ENCODE data around the gene ATF5. TPM values are rescaled to one million over a fixed set of nuclear protein-coding genes. Genes with fewer than 3 reads are reported as not detected.
"Not testable (repeated sequence)": the region's sequence is repeated elsewhere in the genome, so short reads cannot be mapped to it uniquely, and the experiment has no call there.

The ATF5 gene
- total and polyA plus RNA-seq, 2 experiments from 2014 or later = 4.8 to 6.8 TPM

DNA sequence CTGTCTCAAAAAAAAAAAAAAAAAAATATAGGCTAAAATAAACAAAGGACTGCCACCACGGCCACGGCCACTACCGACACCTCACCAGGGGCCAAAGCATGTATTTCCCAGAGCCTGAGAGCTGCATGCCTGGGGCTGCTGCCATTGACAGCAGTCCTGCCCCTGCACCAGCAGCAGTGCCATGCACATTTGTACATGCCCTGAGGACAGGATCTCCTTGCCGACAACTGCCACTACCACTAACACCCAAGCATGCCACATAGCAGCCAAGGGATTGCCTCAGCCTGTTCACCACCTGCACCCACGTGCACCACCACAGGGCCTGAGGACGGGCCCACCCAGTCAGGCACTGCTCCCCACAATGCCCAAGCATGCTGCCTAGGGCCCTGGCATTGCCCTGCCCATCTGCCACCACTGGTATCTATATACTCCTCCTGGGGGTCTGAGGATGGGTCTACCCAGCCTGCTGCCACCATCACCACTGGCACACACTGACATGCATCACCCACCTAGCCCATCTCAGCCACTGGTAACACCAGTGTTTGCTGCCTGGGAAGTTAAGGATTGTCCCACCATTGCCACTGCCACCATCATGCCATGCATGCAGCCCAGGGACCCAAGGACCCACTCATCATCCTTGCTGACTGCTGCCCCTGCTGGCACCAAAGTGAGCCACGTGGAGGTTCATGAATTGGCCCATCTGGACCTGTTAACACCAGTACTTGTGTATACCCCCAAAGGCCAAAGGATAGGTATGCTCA lies 10.9 kb downstream of the ATF5 start:
- Histone ChIP-seq H3K9me3 (ENCODE audit: low read depth) (no peaks in the 10 kb centered on the region), H3K4me1 (ENCODE audit: low read depth) (no peaks in the 10 kb centered on the region), H3K27ac (no peak overlapping the region), H3K4me3 (no peak overlapping the region), H3K27me3 (no peaks in the 10 kb centered on the region), H3K36me3 (no peaks in the 10 kb centered on the region)
- DNase-seq (ENCODE audit: low read depth in 1 of 2, low spot score in 1 of 2) = no peak
- TF ChIP-seq, protein P1, sequence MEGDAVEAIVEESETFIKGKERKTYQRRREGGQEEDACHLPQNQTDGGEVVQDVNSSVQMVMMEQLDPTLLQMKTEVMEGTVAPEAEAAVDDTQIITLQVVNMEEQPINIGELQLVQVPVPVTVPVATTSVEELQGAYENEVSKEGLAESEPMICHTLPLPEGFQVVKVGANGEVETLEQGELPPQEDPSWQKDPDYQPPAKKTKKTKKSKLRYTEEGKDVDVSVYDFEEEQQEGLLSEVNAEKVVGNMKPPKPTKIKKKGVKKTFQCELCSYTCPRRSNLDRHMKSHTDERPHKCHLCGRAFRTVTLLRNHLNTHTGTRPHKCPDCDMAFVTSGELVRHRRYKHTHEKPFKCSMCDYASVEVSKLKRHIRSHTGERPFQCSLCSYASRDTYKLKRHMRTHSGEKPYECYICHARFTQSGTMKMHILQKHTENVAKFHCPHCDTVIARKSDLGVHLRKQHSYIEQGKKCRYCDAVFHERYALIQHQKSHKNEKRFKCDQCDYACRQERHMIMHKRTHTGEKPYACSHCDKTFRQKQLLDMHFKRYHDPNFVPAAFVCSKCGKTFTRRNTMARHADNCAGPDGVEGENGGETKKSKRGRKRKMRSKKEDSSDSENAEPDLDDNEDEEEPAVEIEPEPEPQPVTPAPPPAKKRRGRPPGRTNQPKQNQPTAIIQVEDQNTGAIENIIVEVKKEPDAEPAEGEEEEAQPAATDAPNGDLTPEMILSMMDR (IDR thresholded peaks at IDR 0.05; ENCODE audit: low read depth, low read length) = no peak

DNA sequence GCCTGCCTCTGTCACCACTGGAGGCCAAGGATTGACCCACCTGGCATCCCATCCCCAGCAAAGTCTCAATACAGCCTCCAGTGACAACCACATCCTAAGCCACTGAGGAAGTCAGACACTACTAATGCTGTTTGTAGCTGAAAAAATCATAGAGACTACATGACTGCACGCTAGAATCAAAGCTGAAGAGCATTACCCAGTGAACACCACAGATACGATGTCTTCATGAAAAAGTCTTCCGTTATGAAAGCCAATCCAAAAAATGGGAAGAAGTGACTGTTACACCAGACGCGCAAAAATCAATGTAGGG lies 11.4 kb downstream of the ATF5 start:
- Histone ChIP-seq H3K9me3 (ENCODE audit: low read depth) (no peaks in the 10 kb centered on the region), H3K4me3 (no peak overlapping the region), H3K4me1 (ENCODE audit: low read depth) (no peaks in the 10 kb centered on the region), H3K27ac (no peak overlapping the region), H3K36me3 (no peaks in the 10 kb centered on the region), H3K27me3 (no peaks in the 10 kb centered on the region)
- TF ChIP-seq, protein P1 (IDR thresholded peaks at IDR 0.05; ENCODE audit: low read depth, low read length) = no peak
- DNase-seq (ENCODE audit: low read depth in 1 of 2, low spot score in 1 of 2) = no peak

DNA sequence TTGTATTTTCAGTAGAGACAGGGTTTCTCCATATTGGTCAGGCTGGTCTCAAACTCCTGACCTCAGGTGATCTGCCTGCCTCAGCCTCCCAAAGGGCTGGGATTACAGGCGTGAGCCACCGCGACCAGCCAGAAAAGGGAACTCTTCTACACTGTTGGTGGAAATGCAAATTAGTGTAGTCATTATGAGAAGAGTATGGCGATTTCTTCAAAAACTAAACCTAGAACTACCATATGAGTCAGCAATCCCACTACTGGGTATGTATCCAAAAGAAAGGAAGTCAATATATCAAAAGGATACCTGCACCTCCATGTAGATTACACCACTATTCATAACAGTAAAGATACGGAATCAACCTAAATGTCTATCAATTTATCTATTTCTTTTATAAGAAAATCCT lies 15.6 kb downstream of the ATF5 start:
- not testable (repeated sequence) for H3K4me1 ChIP-seq (ENCODE audit: low read depth); H3K4me3 ChIP-seq; H3K9me3 ChIP-seq (ENCODE audit: low read depth); H3K36me3 ChIP-seq; H3K27me3 ChIP-seq; H3K27ac ChIP-seq; DNase-seq (ENCODE audit: low read depth in 1 of 2, low spot score in 1 of 2)

DNA sequence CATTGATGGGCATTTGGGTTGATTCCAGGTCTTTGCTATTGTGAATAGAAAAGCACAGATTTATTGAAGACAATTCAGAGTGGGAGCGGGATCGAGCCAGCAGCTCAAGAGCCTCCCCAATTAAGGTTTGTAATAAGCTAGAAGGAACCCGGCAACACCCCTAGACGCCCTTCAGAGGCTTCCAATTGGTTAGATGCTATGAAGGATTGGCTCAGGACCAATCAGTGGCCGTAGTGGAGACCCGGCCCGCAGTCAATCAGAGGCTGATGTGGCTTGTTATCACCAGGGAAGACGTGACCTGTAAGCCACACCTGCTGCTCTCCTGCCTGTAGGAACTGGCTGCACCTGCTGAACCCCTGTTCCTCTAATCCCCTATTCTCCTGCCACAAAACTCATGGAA lies 17.4 kb downstream of the ATF5 start:
- no peaks in the 10 kb centered on the region for H3K27me3 ChIP-seq
- TF ChIP-seq, protein P1 (IDR thresholded peaks at IDR 0.05; ENCODE audit: low read depth, low read length) = no peak
- no peak overlapping the region for H3K4me3 ChIP-seq
- no peaks in the 10 kb centered on the region for H3K9me3 ChIP-seq (ENCODE audit: low read depth)
- no peak overlapping the region for H3K27ac ChIP-seq
- no peaks in the 10 kb centered on the region for H3K36me3 ChIP-seq
- H3K4me1 ChIP-seq (ENCODE audit: low read depth) = no peaks in the 10 kb centered on the region
- no peak for DNase-seq (ENCODE audit: low read depth in 1 of 2, low spot score in 1 of 2)

DNA sequence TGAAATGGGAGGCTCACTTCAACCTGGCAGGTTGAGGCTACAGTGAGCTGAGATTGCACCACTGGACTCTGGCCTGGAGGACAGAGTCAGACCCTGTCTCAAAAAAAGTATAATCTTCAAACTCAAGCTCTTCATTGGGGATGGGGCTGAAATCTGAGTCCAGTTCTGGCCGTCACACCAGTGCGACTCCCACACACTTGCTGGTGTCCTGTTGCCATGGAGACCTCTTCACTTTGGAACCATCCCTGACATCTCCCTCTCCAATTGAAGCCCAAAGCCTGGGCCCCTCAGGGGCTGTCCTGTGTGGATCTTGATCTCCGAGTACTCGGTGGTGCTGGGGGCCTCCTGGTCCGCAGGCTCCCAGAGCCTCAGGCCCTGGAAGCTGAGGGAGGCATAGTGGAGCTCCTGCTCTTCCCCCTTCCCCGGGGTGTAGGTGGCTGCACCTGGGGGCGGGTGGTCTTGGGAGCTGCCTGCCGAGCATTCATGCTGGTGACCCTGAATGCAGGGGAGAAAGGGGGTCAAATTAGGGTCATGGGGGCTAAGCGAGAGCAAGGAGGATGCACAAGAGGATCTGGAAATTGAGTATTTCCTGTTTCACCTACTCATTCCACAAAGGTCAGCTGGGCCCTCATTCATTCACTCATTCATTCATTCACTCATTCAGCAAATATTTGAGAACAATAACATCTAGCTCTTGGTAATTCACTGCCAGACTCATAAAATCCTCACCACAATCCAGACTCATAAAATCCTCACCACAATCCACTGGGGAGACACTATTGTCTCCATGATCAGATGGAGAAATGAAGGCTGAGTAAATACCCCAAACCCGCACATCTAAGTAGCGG lies 21.0 kb downstream of the ATF5 start:
- no peak overlapping the region for H3K27ac ChIP-seq
- TF ChIP-seq, protein P1 (IDR thresholded peaks at IDR 0.05; ENCODE audit: low read depth, low read length) = no peak
- no peak overlapping the region for H3K4me3 ChIP-seq
- no peak for DNase-seq (ENCODE audit: low read depth in 1 of 2, low spot score in 1 of 2)
- no peaks in the 10 kb centered on the region for H3K27me3 ChIP-seq
- H3K36me3 ChIP-seq = no peaks in the 10 kb centered on the region
- H3K4me1 ChIP-seq (ENCODE audit: low read depth) = peaks cover 11% of the 10 kb centered on the region
- H3K9me3 ChIP-seq (ENCODE audit: low read depth) = no peaks in the 10 kb centered on the region

DNA sequence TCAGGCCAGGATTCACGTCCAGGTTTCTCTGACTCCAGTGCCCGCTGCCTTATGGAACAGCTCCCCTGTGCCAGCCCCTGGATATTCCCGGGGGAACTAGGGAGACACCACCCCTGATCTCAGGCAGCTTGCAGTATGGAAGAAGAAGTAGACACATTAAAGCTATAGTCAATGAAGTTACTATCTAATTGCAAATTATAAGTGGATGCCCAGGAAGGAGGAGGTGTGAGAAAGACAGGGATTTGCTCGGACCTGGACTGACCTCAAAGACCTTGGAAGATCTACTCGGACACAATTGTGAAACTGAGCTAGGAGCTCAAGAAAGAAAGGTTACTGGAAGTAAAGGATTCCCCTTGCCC lies 21.6 kb downstream of the ATF5 start:
- no peak overlapping the region for H3K27ac ChIP-seq
- H3K4me3 ChIP-seq = no peak overlapping the region
- H3K27me3 ChIP-seq = no peaks in the 10 kb centered on the region
- TF ChIP-seq, protein P1 (IDR thresholded peaks at IDR 0.05; ENCODE audit: low read depth, low read length) = no peak
- no peak for DNase-seq (ENCODE audit: low read depth in 1 of 2, low spot score in 1 of 2)
- no peaks in the 10 kb centered on the region for H3K9me3 ChIP-seq (ENCODE audit: low read depth)
- H3K36me3 ChIP-seq = no peaks in the 10 kb centered on the region
- H3K4me1 ChIP-seq (ENCODE audit: low read depth) = peaks cover 11% of the 10 kb centered on the region

All from cardiac muscle cell (in vitro differentiated cells and primary cell).